Left hindlimb (tissue), 1 donor: ENCODE data around the gene ACP3.
"Not testable (repeated sequence)": the region's sequence is repeated elsewhere in the genome, so short reads cannot be mapped to it uniquely, and the experiment has no call there.

Source experiments
- DNase-seq: peaks from one replicate; pipeline ENCODE4 v3.0.0-alpha.2; 2018

The ACP3 gene, protein sequence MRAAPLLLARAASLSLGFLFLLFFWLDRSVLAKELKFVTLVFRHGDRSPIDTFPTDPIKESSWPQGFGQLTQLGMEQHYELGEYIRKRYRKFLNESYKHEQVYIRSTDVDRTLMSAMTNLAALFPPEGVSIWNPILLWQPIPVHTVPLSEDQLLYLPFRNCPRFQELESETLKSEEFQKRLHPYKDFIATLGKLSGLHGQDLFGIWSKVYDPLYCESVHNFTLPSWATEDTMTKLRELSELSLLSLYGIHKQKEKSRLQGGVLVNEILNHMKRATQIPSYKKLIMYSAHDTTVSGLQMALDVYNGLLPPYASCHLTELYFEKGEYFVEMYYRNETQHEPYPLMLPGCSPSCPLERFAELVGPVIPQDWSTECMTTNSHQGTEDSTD

DNA sequence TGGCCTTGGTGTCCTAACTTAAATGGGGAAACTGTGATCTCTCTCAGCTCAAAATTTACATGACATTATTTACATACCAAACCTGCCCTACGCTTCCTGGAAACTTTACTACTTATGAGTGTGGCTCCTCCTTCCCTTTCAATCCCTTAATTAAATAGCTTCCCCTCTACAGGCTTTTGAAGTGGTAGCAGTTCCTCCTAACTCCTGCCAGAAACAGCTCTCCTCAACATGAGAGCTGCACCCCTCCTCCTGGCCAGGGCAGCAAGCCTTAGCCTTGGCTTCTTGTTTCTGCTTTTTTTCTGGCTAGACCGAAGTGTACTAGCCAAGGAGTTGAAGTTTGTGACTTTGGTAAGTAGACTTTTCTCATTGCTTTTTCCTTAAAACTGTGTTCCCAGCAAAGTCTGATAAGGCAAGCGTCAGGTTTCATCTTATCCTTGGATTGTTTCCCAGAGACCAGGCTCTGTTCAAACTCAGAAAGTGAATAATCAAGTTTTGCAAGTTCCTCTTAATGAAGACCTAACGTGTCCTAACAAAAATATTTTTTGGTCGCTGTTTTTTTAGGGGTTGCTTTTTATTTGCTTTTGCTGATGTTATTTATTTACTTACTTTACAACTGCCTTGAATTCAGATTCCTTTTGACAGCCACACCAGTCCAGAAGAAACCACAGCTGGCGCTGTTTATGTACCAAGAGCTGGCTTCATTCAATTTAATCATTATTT lies at the start of gene ACP3:
Gene ACP3, plus strand, starts transcription at position 179 of the 720 bp plus-strand sequence. Its CDS starts 50 bp downstream, at position 229.
- DNase-seq, result peak; percentile 70

DNA sequence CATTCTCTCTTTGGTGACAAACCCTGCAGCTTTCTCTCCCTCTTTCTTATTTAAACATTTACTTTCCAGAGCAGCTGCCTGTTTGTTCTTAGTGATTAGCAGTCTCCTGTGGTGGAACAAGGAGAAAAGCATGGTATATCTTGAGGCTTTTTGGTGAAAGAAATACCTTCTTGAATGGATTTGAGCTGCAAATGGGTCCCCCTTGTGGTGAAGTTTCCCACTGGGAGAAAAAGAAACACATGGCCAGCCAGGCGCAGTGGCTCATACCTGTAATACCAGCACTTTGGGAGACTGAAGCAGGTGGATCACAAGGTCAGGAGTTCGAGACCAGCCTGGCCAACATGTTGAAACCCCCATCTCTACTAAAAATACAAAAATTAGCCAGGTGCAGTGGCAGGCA lies 48.3 kb upstream of the ACP3 start:
- no peak for DNase-seq

DNA sequence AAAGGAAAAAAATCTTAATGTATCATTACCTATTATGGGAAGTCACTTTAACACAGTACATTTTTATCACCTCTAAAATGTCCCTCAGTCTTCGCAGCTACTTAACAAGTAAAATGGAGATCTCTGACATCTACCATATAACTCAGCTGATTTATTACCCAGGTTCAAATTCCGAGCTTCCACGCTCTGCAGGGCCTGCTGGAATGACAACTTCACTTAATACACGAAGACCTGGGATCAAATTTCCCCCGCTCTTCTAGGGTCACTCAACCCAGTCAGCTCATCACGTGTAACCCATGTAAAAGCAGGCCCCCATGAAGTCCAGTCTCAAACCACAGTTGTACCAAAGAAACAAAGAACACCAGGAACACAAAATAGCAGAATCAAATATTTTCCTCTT lies 44.2 kb upstream of the ACP3 start:
- no peak for DNase-seq

DNA sequence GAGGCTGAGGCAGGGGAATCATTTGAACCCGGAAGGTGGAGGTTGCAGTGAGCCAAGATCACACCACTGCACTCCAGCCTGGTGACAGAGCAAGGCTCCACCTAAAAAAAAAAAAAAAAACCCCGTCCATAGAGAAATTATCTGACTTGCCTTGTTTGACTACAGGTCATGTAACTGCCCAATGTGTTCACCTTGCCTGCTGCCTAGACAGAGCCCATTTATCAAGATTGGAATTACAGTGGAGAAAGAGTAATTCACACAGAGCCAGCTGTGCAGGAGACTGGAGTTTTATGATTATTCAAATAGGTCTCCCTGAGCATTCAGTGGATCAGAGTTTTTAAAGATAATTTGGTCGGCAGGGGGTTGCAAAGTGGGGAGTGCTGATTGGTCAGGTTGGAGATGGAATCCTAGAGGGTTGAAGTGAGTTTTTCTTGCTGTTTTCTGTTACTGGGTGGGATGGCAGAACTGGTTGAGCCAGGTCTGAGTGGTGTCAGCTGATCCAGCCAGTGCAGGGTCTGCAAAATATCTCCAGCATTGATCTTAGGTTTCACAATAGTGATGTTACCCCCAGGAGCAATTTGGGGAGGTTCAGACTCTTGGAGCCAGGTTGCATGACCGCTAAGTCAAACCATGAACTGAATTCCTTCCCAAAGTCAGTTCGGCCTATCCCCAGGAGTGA lies 40.8 kb upstream of the ACP3 start:
- no peak for DNase-seq

DNA sequence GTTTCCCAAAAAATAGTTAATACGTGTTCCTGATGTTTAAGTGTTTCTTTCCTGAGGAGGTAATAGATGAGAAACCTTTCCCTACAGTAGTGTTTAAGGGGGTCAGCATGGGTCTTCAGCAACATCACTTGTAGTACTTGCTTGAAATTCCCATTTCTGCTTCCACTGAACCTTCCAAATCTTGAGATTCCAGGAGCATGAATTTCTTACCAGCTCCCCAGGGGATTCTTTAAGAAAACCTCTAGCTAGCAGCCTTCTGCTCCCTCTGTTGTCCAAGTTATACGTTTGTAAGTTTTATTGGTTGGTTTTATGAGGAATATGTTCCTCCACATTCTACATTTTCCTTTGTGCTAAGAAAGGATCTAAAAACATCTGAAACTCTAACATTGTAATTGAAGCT lies 38.2 kb upstream of the ACP3 start:
- DNase-seq, result no peak

DNA sequence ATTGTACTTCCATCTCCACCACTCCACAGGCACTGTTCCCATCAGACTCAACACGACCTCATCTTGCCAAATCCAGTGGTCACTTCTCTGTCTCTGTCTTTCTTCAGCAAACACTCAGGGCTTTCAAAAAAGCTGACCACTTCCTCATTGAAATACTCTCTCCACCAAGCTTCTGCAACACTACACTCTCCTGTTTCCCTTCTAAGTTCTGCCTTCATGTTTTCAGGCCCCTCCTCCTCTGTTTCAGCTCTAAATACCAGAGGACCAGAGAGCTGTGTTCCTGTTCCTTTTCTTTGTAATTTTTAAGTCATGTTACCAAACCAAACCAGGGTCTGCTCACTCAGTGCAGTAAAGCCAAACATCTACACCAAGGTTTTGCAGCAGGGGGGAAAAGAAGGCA lies 33.8 kb upstream of the ACP3 start:
- no peak for DNase-seq

DNA sequence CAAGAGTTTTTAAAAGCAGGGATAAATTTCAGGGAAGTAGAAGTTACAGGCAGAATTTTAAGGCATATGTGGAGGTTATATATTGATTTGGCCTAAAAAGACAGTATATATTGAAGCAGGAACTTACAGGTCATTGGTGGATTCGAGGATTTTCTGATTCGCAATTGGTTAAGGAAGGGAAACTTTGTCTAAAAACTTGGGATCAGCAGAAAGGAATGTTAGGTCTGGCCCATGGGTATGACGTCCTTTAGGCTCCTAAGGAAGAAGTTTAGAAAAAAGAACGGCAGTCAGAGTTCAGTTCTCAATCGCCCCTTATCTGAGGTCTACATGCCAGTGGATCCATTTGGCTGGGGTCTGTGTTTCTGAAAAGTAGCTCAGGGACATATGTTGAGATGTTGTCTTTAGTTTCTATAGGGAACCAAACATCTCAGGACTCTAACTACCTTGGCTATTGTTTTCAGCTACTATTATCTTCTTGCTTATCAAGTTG lies 33.2 kb upstream of the ACP3 start:
- DNase-seq, result no peak

DNA sequence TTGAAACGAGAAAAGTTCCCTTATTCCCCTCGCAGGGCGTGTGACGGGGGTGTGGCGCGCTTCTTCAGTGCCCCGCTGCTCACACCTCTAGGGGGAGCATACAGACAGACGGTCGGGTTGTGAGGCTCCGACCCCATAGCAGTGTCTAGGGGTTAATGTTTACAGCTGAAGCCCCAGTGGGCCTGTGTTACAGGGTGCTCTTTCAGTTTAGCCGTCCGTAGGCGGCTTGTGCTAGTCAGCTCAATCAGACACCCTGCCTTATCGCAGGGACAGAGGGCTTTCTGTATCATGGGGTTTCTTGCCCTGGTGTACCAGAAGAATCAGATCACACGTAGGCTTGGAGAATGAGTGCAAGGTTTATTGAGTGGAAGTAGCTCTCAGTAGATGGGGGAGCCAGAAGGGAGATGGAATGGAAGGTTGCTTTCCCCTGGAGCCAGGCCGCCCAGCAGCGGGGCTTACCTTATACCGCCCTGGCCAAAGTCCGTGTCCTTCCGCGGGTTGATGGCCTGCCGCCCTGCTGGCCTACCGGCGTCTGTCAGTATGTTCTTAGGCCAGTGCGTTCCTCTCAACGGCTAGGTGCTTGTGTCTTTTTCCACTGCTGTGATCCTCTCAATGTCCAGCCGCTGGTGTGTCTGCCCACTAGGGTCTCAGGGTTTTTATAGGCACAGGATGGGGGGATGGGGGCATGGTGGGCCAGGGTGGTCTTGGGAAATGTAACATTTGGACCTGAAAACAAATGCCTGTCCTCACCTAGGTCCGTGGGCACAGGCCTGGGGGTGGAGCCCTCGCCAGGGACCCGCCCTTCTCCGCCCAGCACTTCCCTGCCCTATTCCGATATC lies 32.2 kb upstream of the ACP3 start:
- DNase-seq, result no peak

DNA sequence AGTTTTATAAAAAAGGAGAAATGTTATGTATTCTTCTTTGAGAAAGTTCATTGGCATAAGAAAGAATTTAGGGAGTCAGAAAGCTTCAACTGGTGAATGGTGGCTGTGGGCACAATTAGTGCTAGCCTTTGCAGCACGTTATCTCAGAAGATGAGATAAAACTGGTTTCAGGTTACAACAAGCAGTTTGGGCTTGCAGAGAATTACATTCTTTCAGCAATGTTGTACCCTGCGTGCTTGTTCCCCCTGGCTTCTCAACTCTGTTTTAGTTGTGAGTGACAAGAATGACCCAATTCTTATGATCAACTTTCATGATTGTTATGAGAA lies 31.6 kb upstream of the ACP3 start:
- no peak for DNase-seq

DNA sequence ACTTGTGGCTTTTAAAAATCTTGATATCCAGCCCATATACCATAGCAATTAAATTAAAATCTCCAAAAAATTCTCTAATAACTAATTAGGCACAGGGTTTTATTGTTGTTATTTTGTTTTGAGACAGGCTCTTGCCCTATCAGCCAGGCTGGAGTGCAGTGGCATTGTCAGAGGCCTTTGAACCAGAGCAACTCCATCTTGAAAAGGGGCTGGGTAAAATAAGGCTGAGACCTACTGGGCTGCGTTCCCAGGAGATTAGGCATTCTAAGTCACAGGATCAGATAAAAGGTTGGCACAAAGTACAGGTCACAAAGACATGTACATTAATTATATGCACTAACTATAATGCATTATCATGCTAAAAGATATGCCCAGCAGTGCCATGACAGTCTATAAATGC lies 31.2 kb upstream of the ACP3 start:
- no peak for DNase-seq

DNA sequence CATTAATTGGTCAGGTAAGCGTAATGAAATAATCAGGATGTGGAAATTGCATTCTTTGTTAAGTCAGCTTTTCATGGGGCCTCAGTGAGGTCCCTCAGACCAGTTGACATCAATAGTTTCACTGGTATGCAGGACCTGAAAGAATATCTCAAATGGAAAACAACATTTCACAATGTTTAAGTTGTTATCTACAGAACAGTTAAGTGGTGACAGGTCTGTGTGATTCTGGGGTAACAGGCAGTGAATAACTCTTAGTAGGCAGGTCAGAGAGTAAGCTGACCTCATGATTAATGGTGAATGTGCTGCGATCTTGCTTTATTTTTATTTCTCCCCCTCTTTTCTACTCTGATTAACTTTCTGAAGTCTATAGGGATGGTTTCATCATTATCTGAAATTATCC lies 28.9 kb upstream of the ACP3 start:
- DNase-seq, result no peak

DNA sequence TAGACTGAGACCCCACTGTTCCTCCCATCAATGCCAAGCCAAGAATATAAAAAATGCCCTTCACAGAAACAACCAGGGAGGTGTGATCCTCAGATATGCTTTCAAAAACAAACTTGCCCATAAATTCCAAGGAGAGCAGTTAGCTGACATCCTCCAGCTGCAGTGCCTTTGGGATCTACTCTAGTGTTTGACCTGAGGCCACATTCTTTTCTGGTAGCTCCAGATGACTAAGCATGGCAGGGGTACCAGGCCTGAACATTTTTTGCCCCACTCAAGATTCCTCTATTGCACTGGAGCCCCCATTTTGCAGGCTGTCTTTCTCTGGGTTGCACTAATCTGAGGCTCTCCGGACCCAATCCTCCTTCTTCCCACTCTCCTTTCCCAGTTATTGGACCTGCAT lies 27.9 kb upstream of the ACP3 start:
- DNase-seq, result no peak

DNA sequence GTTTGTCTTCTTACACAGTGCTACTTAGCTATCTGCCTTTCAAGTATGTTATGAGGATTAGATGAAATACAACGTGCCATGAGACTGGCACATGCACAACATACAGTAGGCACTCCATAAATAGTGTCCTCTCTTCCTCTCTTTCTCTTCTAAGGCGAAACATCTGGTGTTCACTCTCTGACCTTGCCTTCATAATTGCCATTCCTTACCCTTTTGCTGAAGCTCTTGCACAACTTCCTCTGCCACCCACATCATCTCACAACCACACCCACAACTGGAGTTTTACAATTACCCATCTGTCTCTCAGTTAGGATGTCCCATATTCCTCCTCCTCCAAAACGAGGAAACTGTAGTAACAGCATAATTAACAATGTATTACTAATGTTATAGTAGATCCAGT lies 26.4 kb upstream of the ACP3 start:
- DNase-seq, result no peak

DNA sequence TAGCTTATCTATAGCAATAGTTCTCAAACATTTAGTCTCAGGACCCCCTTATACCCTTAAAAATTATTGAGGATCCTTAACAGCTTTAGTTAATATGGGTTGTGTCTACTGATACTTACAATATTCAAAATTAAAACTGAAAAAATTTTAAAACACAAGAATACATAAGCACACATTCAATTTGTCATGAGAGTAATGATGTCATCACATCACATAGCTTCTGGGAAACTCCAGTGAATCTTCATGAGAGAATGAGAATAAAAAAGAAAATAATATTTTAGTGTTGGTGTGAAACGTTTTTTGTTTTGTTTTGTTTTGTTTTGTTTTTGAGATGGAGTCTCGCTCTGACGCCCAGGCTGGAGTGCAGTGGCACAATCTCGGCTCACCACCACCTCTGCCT lies 25.2 kb upstream of the ACP3 start:
- no peak for DNase-seq

DNA sequence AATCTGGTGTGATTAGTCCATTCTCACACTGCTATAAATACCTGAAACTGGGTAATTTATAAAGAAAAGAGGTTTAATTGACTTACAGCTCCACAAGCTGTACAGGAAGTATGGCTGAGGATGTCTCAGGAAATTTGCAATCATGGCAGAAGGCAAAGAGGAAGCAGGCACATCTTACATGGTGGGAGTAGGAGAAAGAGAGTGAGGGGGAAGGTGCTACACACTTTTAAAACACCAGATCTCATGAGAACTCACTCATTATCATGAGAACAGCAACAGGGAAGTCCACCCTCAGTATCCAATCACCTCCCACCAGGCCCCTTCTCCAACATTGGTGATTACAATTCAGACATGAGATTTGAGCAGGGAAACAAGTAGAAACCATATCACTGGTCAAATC lies 24.0 kb upstream of the ACP3 start:
- no peak for DNase-seq

DNA sequence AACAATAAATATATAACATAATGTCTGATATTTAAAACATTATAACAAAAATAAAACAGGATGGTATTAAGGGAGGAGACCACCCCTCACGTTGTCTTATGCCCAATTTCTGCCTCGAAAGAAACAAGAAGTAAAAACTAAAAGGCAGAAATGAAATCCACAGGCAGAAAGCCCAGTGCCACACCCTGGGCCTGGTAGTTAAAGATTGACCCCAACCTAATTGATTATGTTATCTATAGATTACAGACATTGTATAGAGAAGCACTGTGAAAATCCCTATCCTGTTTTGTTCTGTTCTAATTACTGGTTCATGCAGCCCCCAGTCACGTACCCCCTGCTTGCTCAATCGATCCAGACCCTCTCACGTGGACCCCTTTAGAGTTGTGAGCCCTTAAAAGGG lies 22.3 kb upstream of the ACP3 start:
- no peak for DNase-seq

DNA sequence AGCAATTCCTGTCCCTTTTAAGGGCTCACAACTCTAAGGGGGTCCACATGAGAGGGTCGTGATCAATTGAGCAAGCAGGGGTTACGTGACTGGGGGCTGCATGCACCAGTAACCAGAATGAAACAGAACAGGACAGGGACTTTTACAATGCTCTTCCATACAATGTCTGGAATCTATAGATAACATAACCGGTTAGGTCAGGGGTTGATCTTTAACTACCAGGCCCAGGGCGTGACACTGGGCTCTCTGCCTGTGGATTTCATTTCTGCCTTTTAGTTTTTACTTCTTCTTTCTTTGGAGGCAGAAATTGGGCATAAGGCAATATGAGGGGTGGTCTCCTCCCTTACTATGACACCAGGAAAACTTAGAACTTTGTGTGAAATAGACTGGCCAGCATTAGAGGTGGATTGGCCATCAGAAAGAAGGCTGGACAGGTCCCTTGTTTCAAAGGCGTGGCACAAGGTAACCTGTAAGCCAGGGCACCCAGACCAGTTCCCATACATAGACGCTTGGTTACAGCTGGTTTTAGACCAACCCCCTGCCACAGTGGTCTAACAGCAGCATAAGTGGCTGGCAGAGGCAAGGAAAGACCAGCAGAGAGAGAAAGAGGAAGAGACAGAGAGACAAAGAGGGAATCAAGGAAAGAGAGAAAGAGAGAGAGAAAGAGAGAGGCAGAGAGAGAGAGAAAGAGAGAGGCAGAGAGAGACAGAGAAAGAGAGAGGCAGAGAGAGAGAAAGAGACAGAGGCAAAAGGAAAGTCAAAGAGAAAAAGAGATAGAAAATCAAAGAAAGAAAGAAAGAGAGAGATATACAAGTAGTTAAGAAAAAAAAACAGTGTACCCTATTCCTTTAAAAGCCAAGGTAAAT lies 13.6 kb upstream of the ACP3 start:
- DNase-seq, result not testable (repeated sequence)

DNA sequence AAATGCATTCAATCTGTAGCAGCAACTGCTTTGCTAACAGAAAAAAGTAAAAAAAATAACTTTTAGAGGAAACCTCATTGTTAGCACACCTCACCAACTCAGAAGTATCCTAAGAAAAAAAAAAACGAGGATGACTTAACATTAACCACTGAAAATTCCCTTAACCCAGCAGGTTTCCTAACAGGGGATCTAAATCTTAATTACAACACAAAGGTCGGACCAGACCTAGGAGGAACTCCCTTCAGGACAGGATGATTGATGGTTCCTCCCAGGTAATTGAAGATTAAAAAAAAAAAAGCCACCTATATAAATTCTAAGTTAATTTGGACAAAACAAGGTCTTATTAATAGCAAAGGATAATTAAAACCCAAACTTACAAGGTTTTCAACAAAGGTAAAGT lies 12.9 kb upstream of the ACP3 start:
- DNase-seq, result not testable (repeated sequence)

DNA sequence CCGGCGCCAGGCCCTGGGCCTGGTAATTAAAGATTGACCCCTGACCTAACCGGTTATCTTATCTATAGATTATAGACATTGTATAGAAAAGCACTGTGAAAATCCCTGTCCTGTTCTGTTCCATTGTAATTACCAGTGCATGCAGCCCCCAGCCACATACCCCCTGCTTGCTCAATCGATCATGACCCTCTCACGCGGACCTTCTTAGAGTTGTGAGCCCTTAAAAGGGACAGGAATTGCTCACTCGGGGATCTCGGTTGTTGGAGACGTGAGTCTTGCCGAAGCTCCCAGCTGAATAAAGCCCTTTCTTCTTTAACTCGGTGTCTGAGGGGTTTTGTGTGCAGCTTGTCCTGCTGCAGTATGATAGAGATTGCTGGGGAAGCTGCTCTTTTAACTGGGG lies 7.2 kb upstream of the ACP3 start:
- DNase-seq, result not testable (repeated sequence)

DNA sequence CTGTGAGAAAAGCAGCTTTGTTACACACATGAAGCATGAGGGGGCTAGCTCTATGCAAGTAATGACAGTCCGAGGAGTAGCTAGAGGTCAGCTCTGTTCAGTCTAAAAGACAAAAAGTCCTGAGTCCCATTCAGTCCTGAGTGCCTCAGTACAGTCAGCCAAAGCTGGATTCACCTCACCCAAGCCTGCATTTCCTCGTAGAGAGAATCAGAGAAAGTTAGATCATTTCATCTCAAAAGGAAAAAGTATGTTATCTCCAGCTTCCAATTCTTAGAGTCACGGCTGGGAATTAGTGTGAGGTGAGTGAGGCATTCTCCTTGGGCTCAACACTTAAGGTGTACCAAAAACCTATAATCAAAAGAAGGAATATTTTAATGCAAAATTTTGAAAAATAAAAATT lies 5.9 kb upstream of the ACP3 start:
- no peak for DNase-seq

DNA sequence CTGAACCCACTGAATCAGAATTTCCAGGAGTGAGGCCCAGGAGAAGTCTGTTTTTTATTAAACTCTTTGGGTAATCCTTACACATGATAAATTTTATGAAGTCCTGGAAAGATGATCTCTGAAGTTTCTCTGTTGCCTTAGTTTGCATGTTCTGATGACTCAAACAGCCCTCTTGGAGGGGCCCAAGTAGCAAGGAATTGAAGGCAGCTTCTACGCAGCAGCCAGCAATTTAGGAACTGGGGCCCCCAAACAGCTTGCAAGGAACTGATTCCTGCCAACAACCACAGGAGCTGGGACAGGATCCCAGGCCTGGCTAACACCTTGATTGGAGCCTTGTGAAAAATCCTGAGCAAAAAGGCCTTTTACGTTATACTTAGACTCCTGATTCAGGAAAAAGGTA lies 5.4 kb upstream of the ACP3 start:
- peak; percentile 86 for DNase-seq

DNA sequence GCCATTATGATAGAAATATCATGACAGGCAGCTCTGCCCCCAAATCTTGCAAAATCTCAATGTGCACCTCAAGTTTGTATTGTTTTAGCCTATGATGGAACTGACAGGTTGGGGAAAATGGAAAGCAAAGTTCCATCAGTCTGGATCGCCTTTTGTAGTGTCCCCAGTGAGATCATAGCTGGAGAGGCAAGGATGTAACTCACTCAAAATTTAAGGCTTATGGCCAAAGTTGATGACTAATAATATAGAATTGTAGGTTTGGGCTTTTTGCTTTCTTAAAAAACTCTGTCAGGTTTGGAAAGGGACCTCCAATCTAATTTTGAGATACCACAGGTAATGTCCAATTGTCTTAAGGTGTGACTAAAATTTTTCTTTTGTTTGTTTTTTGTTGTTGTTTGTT lies 1.4 kb upstream of the ACP3 start:
- no peak for DNase-seq
